ENCODE data around the gene PDE7B. TPM values are rescaled to one million over a fixed set of nuclear protein-coding genes. Genes with fewer than 3 reads are reported as not detected.
"Not testable (repeated sequence)": the region's sequence is repeated elsewhere in the genome, so short reads cannot be mapped to it uniquely, and the experiment has no call there.

Gene PDE7B
- total and polyA plus RNA-seq, 4 donors: 0.26 to 3.7 (median 1.8) TPM

- ATAC-seq (ENCODE audit: insufficient read depth, low FRiP score) (no peak), DNase-seq (no peak)
- no peak overlapping the region for H3K9ac ChIP-seq (ENCODE audit: insufficient read depth in 1 of 2, low read length in 2 of 2)
- WGBS, 2 donors: 86 to 87% methylated on average over 10 of the region's 10 CpGs
- no peaks in the 10 kb centered on the region for H3K36me3 ChIP-seq (ENCODE audit: control insufficient read depth in 4 of 4, insufficient read depth in 4 of 4, low read length in 4 of 4)
- TF ChIP-seq CTCF (IDR thresholded peaks at IDR 0.05; ENCODE audit: control extremely low read depth, extremely low read depth): no peak
- H3K27me3 ChIP-seq (ENCODE audit: control insufficient read depth in 3 of 3, insufficient read depth in 3 of 3, low read length in 2 of 3): no peaks in the 10 kb centered on the region
- no peak overlapping the region for H3K4me3 ChIP-seq
- peaks cover 0 to 23% (median 3%) of the 10 kb centered on the region in 5 donors for H3K4me1 ChIP-seq (ENCODE audit: control insufficient read depth in 5 of 5, insufficient read depth in 5 of 5, low read length in 5 of 5)
- no peaks in the 10 kb centered on the region for H3K9me3 ChIP-seq (ENCODE audit: control insufficient read depth in 4 of 4, insufficient read depth in 3 of 4, low read length in 3 of 4)
- no peak overlapping the region for H3K27ac ChIP-seq (ENCODE audit: low read depth in 1 of 2, low read length in 1 of 2)
Measured at GRCh38 chr6:136216503-136217401, 365.3 kb downstream of the PDE7B start.

GRCh38 chr6:136224974-136225373 lies 373.5 kb downstream of the PDE7B start:
- not testable (repeated sequence) for H3K9ac ChIP-seq (ENCODE audit: insufficient read depth in 1 of 2, low read length in 2 of 2); H3K9me3 ChIP-seq (ENCODE audit: control insufficient read depth in 4 of 4, insufficient read depth in 3 of 4, low read length in 3 of 4); H3K4me1 ChIP-seq (ENCODE audit: control insufficient read depth in 5 of 5, insufficient read depth in 5 of 5, low read length in 5 of 5); H3K27ac ChIP-seq (ENCODE audit: low read depth in 1 of 2, low read length in 1 of 2); ATAC-seq (ENCODE audit: insufficient read depth, low FRiP score); H3K27me3 ChIP-seq (ENCODE audit: control insufficient read depth in 3 of 3, insufficient read depth in 3 of 3, low read length in 2 of 3); H3K36me3 ChIP-seq (ENCODE audit: control insufficient read depth in 4 of 4, insufficient read depth in 4 of 4, low read length in 4 of 4); H3K4me3 ChIP-seq; DNase-seq
- WGBS, 2 donors: 93 to 97% methylated on average over 4 of the region's 4 CpGs

GRCh38 chr6:136225496-136225895 lies 374.0 kb downstream of the PDE7B start:
- Histone ChIP-seq H3K9ac (ENCODE audit: insufficient read depth in 1 of 2, low read length in 2 of 2) (no peak overlapping the region), H3K9me3 (ENCODE audit: control insufficient read depth in 4 of 4, insufficient read depth in 3 of 4, low read length in 3 of 4) (no peaks in the 10 kb centered on the region), H3K27ac (ENCODE audit: low read depth in 1 of 2, low read length in 1 of 2) (no peak overlapping the region), H3K4me3 (no peak overlapping the region), H3K27me3 (ENCODE audit: control insufficient read depth in 3 of 3, insufficient read depth in 3 of 3, low read length in 2 of 3) (no peaks in the 10 kb centered on the region), H3K4me1 (ENCODE audit: control insufficient read depth in 5 of 5, insufficient read depth in 5 of 5, low read length in 5 of 5) (no peaks in the 10 kb centered on the region), H3K36me3 (ENCODE audit: control insufficient read depth in 4 of 4, insufficient read depth in 4 of 4, low read length in 4 of 4) (no peaks in the 10 kb centered on the region)
- no peak for DNase-seq
- no peak for ATAC-seq (ENCODE audit: insufficient read depth, low FRiP score)
- no peak for TF ChIP-seq CTCF (IDR thresholded peaks at IDR 0.05; ENCODE audit: control extremely low read depth, extremely low read depth)
- 66 to 75% methylated on average over 5 of the region's 5 CpGs for WGBS, 2 donors

GRCh38 chr6:136226027-136226673 lies 374.6 kb downstream of the PDE7B start:
- peak; percentile 98 for TF ChIP-seq CTCF (IDR thresholded peaks at IDR 0.05; ENCODE audit: control extremely low read depth, extremely low read depth)
- peak; percentile 89 for ATAC-seq (ENCODE audit: insufficient read depth, low FRiP score)
- Histone ChIP-seq H3K4me1 (ENCODE audit: control insufficient read depth in 5 of 5, insufficient read depth in 5 of 5, low read length in 5 of 5) (no peaks in the 10 kb centered on the region), H3K27ac (ENCODE audit: low read depth in 1 of 2, low read length in 1 of 2) (no peak overlapping the region), H3K27me3 (ENCODE audit: control insufficient read depth in 3 of 3, insufficient read depth in 3 of 3, low read length in 2 of 3) (no peaks in the 10 kb centered on the region), H3K36me3 (ENCODE audit: control insufficient read depth in 4 of 4, insufficient read depth in 4 of 4, low read length in 4 of 4) (no peaks in the 10 kb centered on the region), H3K4me3 (no peak overlapping the region), H3K9ac (ENCODE audit: insufficient read depth in 1 of 2, low read length in 2 of 2) (no peak overlapping the region), H3K9me3 (ENCODE audit: control insufficient read depth in 4 of 4, insufficient read depth in 3 of 4, low read length in 3 of 4) (no peaks in the 10 kb centered on the region)
- DNase-seq: peak; percentile 64 to 74 (median 73)
- WGBS, 2 donors: 16 to 17% methylated on average over 12 of the region's 12 CpGs

All from lung (tissue), 12 donors.